Left forelimb (tissue), 1 donor: Measurements from ENCODE around the gene PTH2.

Source experiments
- DNase-seq: peaks from one replicate; pipeline ENCODE4 v3.0.0-alpha.2; 2018; ENCODE audit warnings: low spot score

Gene PTH2

GRCh38 chr19:49430678-49431329 lies 7.6 kb upstream of the PTH2 start:
- no peak for DNase-seq

- DNase-seq, result no peak
Measured at GRCh38 chr19:49430172-49430677, 7.0 kb upstream of the PTH2 start.

GRCh38 chr19:49428547-49429451 lies 5.6 kb upstream of the PTH2 start:
- DNase-seq, result no peak

GRCh38 chr19:49427855-49428546 lies 4.8 kb upstream of the PTH2 start:
- DNase-seq, result no peak

GRCh38 chr19:49427339-49427738 lies 4.1 kb upstream of the PTH2 start:
- no peak for DNase-seq

GRCh38 chr19:49425922-49426592 lies 2.8 kb upstream of the PTH2 start:
- no peak for DNase-seq

- no peak for DNase-seq
Measured at GRCh38 chr19:49425178-49425577, 1.9 kb upstream of the PTH2 start, which contains the start of gene GFY. Gene GFY, plus strand, starts transcription at chr19:49425388. Its CDS starts 1,043 bp downstream, at chr19:49426431.

- no peak for DNase-seq
Measured at GRCh38 chr19:49423985-49424303, 703 bp upstream of the PTH2 start.

- no peak for DNase-seq
Measured at GRCh38 chr19:49422407-49423070, 702 bp downstream of the PTH2 start.

GRCh38 chr19:49421878-49422202 lies 1.4 kb downstream of the PTH2 start:
- no peak for DNase-seq

- DNase-seq, result no peak
Measured at GRCh38 chr19:49421039-49421877, 2.0 kb downstream of the PTH2 start.

GRCh38 chr19:49420227-49420626 lies 3.0 kb downstream of the PTH2 start:
- no peak for DNase-seq

- DNase-seq, result no peak
Measured at GRCh38 chr19:49419173-49419572, 4.1 kb downstream of the PTH2 start.

GRCh38 chr19:49418511-49418910 lies 4.7 kb downstream of the PTH2 start:
- no peak for DNase-seq

- no peak for DNase-seq
Measured at GRCh38 chr19:49417088-49417487, 6.2 kb downstream of the PTH2 start.

- no peak for DNase-seq
Measured at GRCh38 chr19:49415810-49416200, 7.4 kb downstream of the PTH2 start.

GRCh38 chr19:49415102-49415809 lies 8.0 kb downstream of the PTH2 start:
- DNase-seq, result no peak

- no peak for DNase-seq
Measured at GRCh38 chr19:49414256-49414655, 9.0 kb downstream of the PTH2 start.

GRCh38 chr19:49413348-49413747 lies 9.9 kb downstream of the PTH2 start:
- no peak for DNase-seq

- no peak for DNase-seq
Measured at GRCh38 chr19:49411681-49412326, 11.4 kb downstream of the PTH2 start.
